Dermis microvascular lymphatic vessel endothelial cell (primary cell): Measurements from ENCODE around the gene PTOV1. TPM values are rescaled to one million over a fixed set of nuclear protein-coding genes. Genes with fewer than 3 reads are reported as not detected.

Source experiments
- DNase-seq, 2 donors: peaks; one replicate each; pipeline versions ENCODE4 v3.0.0 to v3.0.0-alpha.2; 2010; ENCODE audit warnings: low read depth in 2 of 2
- total RNA-seq: library from RNA; depleted of rRNA; stranded (reverse); fragments of >200 nt; gene quantifications from 2 replicates; pipeline ENCODE4 v1.2.1, GENCODE V29; 2014

The PTOV1 gene
- total RNA-seq: 32.6 and 74.1 TPM in 2 replicates

DNA sequence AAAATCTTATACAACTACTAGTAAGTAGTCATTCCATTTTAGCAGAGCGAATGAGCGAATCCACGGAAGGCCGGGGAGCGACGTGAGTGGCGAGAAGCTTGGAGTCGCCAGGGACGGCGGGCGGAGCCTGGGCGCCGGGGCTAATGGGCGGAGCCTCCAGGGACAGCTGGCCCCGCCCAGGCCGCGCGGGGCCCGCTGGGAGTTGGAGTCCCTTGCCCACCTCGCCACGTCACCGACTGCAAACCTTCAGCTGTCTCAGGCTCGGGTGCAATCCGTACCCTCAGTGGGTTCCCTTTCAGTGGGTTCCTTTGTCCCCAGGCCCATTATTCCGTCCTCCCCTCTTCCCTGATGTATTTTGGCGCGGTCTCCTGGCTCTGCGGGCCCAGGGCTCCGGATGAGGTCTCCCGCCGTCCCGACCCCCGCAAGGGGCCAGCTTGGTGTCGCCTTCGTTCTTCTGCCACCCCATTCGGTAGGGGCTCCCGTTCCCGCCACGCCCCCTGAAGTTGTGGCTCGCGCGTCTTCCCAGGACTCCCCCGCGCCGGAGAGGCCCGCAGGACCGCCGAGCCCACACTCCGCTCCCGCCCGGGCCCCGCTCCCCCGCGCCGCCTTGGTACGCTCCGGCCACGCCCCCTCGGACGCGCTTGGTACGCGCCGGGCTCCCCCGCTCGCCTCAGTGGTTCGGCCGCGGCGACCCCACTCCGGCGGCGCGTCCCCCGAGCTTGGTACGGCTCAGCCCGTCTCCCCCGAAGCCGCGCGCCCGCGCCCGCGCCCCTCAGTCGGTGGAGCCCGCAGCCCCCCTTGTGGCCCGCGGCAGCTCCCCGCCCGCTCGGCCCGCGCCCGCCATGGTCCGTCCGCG, at the start of gene PTOV1:
Gene PTOV1 (plus strand): TSS at position 673 of the 856 bp plus-strand sequence.
- peak; percentile 82 to 94 for DNase-seq

DNA sequence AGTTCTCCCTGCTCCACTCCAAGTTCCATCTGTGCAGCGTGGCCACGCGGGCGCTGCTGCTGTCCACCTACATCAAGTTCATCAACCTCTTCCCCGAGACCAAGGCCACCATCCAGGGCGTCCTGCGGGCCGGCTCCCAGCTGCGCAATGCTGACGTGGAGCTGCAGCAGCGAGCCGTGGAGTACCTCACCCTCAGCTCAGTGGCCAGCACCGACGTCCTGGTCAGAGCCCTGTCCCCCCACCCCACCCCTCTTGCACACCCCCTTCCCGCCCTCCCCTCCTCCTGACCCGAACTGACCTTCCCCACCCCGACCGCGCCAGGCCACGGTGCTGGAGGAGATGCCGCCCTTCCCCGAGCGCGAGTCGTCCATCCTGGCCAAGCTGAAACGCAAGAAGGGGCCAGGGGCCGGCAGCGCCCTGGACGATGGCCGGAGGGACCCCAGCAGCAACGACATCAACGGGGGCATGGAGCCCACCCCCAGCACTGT, 49.5 kb upstream of the PTOV1 start:
- no peak for DNase-seq

DNA sequence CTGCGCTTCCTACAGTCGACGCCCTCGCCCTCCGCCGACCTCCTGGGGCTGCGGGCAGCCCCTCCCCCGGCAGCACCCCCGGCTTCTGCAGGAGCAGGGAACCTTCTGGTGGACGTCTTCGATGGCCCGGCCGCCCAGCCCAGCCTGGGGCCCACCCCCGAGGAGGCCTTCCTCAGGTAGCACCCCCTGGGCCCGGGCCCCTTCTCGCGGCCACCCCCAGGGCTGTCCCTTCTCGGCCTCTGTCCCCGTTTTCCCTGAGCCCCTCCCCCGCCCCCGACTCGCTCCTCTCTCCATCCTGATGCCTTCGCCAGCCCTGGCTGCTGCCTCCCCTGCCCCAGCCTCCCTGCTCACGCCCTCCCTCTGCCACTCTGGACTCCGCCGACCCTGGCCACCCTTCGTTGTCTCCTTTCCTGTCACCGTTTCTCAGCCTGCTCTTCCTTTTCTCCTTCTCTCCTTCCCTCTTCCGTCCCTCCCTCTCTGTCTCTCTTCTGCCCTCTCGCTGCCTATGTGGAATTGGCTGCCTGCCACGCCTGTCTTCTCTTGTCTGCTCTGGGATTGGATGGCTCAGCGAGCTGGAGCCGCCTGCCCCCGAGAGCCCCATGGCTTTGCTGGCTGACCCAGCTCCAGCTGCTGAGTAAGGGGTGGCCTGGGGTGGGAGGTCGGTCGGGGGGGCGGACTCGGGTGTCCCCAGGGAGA, 48.8 kb upstream of the PTOV1 start:
- DNase-seq: peak in 1 of 2 donors; percentile 61

DNA sequence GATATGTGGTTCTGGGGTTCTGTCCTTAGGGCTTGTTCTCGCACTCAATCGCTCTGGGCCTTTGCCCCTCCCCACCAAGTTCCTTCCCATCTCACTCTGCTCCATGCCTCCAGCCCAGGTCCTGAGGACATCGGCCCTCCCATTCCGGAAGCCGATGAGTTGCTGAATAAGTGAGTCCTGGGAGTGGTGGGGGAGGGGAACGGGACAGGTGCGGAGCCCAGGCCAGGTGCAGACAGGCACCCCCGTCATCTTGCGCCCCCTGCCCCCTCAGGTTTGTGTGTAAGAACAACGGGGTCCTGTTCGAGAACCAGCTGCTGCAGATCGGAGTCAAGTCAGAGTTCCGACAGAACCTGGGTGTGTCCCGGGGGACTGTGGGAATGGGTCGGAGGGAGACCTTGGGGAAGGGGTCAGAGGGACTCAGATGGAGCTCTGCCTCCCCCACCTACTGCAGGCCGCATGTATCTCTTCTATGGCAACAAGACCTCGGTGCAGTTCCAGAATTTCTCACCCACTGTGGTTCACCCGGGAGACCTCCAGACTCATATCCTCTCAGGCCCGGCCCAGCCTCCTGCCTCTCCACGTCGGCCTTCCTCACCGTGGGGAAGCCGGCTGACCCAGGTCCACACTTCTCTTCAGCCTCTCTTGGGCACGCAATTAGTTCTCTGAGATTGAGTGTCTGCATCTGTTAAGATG, 48.0 kb upstream of the PTOV1 start:
- DNase-seq: no peak

DNA sequence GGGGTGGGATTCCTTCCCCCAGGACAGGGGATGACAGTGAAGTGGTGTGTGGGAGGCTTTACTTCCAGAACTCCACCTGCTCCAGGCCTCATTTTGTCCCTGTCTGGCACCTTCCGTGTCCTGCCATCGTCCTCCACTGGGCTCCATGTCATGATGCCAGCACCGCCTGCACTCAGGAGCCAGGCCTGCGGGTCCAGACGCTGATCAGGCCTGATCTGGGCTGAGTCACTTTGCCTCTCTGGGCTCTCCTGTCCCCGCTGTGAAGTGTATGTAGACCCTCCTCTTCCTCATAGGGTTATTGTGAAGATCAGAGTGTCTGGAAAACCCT, 47.5 kb upstream of the PTOV1 start:
- no peak for DNase-seq

DNA sequence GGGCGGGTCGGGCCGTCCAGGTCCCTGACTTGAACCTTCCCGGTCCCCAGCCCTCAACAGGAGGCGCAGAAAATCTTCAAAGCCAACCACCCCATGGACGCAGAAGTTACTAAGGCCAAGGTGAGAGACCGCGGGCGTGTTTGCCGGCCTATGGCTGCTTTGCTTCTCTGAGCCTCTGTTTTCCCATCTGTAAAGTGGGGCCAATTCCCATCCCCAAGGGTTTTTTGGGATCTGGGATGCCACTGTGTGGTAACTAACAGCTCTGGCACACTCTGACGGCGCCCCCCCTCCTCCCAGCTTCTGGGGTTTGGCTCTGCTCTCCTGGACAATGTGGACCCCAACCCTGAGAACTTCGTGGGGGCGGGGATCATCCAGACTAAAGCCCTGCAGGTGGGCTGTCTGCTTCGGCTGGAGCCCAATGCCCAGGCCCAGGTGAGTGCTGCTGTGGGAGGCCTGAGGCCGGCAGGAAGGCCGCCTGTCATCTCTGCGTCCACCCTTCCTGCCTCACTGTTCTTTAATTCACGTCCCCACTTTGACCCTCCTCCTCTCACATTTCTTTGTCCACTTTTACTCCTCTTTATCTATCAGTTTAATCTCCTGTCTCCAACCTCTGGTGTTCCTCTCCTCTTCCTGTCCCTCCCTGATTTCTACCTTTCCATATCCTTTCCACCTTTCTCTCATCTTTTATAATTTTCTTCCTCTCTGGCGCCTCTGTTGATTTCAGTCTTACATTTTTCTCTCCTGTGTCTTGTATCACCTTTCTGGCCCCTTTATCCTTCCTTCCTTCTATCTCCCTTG, 44.9 kb upstream of the PTOV1 start:
- no peak for DNase-seq

DNA sequence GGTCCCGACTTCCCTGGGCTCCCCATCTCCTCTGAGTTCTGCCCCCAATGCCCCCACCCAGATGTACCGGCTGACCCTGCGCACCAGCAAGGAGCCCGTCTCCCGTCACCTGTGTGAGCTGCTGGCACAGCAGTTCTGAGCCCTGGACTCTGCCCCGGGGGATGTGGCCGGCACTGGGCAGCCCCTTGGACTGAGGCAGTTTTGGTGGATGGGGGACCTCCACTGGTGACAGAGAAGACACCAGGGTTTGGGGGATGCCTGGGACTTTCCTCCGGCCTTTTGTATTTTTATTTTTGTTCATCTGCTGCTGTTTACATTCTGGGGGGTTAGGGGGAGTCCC, 44.4 kb upstream of the PTOV1 start:
- DNase-seq: no peak

DNA sequence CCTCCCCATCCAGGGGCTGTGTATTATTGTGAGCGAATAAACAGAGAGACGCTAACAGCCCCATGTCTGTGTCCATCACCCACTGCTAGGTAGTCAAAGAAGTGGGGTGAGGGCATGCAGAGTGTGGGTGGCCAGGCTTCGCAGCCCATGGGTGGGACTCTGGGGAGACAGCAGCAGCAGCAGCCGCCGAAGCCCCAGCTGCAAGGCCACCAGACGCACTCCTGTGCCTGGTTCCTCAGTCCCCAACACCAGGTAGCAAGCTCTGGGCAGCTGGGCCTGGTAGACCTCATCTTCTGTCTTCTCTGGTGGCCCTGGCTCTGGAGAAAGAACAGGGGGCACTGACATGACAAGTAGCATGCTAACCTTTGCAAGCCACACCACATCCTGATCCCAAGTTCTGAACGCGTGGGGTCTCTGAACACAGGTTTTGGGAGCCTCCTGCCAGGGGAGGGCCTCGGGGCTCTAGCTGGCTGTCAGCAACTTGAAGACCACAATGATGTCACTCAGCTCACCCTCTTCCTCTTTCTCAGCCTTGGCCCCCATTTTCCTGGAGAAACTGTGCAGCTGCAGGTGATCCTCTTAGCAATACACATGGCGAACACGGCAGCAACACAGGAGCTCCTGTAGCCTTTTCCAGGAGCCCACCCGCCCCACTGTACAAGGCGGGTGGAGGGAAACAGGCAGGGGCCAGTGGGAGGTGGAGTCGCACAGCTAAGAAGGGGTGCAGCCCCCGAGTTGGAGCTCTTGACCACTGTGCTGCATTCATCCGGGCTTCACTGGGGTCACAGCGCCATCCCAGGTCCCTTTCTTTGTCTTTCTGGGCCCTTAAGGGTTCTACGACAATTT, 43.7 kb upstream of the PTOV1 start:
- DNase-seq: no peak

DNA sequence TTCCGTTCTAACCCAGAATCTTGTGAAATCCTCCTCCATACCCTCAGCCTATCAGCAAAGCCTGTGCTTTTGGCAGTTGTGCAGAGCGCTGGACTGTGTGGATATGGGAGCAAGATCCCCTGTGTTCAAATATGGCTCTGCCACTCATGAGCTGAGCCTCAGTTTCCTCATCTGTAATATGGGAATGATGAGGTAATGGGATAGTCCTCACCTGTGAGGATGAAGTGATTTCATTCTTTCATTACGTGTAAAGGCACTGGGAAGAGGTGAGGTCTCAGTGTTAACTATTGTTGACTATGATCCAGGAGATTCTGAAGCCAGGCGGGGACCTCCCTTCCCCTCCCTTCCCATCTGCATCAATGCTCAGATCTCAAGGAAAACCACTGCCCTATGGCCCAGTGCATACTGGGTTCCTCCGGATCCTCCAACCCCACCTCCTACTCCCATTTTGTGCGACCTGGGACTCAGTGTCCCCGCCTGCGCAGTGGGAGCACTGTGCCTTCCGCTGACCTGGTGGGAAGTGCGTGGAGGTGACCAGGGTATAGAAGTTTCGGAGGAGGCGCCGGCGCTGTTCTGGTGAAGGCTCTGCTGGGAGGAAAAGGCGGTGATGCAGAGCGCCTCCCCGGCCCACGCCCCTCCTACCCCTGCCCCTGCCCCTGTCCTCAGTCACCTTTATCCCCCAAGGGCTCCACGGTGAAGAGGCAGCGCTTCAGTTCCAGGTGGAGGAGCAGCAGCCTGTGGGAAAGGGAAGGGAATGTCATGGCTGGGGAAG, 42.9 kb upstream of the PTOV1 start:
- no peak for DNase-seq

DNA sequence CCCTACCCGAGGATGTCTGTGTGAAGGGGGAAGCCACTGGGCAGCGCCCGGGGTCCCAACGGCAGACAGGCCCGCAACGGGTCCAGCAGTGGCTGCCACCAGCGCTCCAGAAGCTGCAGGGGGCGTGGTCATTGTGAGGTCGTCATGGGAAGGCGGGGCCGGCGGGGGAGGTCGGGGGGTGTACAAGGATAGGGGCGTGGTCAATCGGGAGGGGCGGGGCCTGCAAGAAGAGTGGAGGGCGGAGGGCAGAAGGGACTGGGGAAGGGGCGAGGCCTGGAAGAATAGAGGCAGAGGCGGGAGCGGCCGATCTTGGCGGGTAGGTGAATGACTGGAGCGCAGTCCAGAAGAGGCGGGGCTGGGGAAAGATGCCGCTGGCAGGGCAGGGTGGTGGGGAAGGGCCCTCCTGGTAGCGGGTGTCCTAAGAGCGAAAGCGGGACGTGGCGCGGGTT, 42.2 kb upstream of the PTOV1 start:
- peak; percentile 62 to 91 for DNase-seq

DNA sequence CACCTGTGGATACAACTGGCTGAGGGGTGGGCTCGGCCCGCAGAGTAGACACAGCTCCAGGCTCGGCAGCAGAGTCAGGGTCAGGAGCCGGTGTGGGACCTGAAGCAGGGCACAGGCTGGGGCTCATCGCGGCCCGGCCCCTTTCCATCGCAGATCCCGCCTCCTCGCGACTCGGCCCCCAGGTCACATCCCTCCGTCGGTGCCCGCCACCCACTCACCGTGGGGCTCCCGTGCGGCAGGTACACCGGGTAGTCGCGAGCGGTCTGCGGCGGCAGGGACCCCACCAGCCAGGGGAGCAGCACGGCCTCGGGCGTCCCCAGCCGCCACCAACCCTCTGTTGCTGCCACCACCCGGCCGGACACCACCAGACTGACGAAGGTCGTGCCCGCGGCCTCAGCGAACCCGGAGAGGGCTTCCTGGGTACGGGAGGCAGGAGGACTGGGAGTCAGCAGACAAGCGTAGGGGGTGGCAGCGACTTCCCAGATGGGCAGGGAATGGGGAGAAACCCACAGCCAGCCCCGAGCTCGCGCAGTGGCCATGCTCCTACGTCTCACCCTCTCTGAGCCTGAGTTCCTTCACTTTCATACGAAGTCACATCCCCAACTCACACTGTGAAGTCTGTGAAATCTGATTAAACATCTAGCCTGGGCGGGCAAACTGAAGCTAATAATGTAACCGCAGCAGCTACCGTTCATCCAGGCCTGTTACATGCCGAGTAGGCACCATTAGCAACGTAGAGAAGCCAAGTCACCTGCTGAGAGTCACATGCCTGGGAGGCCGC, 41.6 kb upstream of the PTOV1 start:
- DNase-seq: no peak

DNA sequence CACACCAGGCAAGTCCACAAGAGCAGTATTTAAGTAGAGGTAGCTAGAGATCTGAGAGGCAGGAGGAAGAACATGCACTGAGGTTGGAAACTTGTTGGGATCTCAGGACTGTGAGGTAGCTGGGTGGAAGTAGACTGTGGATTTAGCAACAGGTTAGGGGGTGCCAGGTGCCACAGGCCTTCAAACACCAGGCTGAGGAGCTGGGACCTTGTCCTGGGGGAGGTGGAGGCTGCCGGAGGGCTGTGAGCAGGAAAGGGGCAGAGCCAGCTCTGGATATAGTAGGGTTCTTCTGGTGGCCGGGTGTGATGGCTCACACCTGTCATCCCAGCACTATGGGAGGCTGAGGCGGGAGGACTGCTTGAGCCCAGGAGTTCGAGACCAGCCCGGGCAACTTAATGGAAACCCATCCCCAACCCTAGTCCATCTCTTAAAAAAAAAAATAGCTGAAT, 41.0 kb upstream of the PTOV1 start:
- DNase-seq: no peak

DNA sequence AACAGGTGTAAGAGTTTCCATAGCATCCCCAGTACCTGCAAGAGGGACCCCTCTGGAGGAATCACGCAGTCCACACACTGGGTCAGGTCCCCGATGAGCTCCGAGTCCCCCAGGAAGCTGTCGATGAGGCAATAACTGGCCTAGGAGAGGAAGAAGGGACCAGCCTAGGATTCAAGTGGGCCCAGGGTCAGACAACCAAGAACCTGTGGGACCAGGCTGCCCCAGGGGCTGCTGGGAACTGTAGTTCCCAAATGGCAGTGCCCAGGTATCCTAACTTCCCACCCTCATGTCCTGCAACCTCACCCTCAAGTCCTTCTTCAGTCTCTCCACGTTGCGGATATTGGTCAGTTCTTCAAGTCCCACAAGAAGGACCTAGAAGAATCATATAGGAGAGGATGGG, 39.6 kb upstream of the PTOV1 start:
- no peak for DNase-seq

DNA sequence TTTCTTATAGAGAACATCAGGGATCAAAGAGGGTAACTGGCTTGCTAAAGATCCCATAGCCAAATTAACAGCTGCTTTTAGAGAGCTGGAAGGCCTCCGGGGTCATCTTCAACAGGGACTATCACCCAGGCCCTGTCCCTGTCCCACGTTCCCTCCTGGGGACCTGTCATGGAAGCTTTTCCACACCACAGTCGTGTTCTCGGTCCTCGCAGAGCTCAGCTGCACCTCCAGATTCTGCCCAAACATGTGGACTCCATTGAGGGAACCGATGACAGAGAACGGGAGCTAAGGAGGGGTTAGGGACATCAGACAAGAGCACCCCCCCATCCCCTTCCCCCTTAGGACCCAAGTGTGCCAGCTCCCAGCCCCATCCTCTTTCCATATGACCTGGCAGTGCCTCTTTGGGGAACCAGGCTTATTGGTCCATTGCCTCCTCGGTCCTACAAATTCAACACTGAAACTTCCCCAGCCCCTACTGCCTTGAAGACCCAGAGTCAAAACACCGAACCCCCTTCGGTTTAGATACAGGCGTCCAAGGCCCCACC, 38.4 kb upstream of the PTOV1 start:
- DNase-seq: no peak

DNA sequence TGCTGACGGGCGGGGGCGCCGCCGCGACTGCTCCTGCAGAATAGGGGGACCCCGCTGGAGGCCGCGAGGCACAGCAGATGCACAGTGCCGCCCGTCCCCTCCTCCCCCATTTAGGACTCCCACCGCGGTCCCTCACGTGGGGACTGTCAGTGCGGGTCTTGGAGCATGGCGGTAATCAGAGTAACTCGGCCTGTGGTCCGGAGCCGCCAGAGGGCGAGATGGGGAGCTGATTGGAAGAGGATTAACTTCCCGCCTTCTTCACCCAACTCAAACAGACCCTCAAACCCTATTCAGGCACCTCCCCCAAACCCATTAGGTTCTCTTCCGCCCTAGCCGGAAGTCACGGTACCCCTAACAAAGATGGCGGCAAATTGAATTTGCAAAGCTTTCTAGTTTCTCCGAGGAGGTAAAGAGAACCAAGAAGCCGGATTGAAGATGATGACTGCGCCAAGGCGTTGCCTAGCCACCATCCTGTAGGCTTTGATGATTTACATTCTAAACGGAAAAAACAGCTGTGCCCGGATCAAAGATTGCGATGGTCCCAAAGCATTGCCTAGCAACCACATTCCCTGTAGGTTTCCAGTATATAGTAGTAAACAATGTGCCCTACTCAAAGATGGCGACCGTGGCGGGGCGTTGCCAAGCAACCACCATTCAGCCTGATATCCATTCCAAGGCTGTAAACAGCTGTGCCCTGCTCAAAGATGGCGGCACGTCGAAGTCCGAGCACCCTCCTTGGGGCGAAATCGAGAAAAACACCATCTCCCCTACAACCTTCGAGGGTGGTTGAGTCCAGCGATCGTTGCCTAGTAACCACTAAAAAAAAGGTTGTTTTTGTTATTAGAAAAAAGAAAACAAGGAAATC, 37.7 kb upstream of the PTOV1 start, which contains the start of gene FUZ:
Gene FUZ (minus strand): TSS at position 296 of the 865 bp plus-strand sequence. CDS start 186 bp downstream, at position 110.
- DNase-seq: peak; percentile 97 to 99

DNA sequence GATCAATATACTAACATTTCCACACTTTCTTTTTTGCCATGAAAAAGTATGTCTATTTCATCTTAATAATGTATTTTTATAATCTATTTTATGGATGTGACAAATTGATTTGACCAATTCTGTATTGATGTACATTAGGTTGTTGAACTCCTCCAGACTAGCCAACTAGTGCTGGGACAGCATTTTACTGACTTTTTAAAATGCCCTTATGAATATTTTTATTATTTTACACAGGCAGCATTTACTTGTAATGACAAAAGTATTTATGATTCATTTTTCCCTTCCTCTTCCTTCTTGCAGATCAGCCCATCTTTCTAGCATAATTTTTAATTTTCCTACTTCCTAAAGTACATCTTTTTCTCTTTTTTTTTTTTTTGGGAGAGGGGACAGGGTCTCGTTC, 36.9 kb upstream of the PTOV1 start:
- DNase-seq: no peak

DNA sequence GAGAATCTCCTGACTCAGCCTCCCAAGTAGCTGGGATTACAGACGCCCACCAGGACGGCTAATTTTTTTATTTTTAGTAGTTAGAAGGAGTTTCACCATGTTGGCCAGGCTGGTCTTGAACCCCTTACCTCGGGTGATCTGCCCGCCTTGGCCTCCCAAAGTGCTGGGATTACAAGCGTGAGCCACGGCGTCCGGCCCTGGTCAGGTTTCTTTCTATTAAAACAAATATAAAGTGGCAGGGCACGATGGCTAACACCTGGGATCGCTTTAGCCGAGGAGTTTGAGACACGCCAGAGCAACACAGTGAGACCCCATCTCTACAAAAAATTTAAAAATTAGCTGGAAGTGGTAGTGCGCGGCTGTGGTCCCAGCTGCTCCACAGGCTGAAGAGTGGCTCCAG, 34.4 kb upstream of the PTOV1 start:
- DNase-seq: no peak
